GM21737 (cell line): ENCODE results near the gene HSD17B3.
"Not testable (repeated sequence)": the region's sequence is repeated elsewhere in the genome, so short reads cannot be mapped to it uniquely, and the experiment has no call there.

Experiments used
- ATAC-seq: cut with Tn5 transposase; IDR thresholded peaks from one replicate; pipeline ENCODE4 v1.9.1; 2021; ENCODE audit warnings: mild to moderate bottlenecking, moderate library complexity; ENCODE audit not compliant: unreplicated experiment

Gene HSD17B3

GRCh38 chr9:96236854-96237550 lies 65.0 kb downstream of the HSD17B3 start:
- ATAC-seq = no peak

- not testable (repeated sequence) for ATAC-seq
These were observed 65.6 kb downstream of the HSD17B3 start for GRCh38 chr9:96236337-96236736.

GRCh38 chr9:96232539-96233241 lies 69.3 kb downstream of the HSD17B3 start:
- no peak for ATAC-seq

- ATAC-seq = no peak
These were observed 69.8 kb downstream of the HSD17B3 start for GRCh38 chr9:96232164-96232538.

- no peak for ATAC-seq
These were observed 72.0 kb downstream of the HSD17B3 start for GRCh38 chr9:96230002-96230401.

GRCh38 chr9:96222132-96222531 lies 79.8 kb downstream of the HSD17B3 start:
- no peak for ATAC-seq

- ATAC-seq = no peak
These were observed 82.1 kb downstream of the HSD17B3 start for GRCh38 chr9:96219900-96220257.

- no peak for ATAC-seq
These were observed 82.7 kb downstream of the HSD17B3 start for GRCh38 chr9:96219026-96219899.

GRCh38 chr9:96217754-96218693 lies 84.0 kb downstream of the HSD17B3 start:
- peak; percentile 70 for ATAC-seq

- ATAC-seq = no peak
These were observed 84.7 kb downstream of the HSD17B3 start for GRCh38 chr9:96217294-96217707.

- ATAC-seq = no peak
These were observed 85.4 kb downstream of the HSD17B3 start for GRCh38 chr9:96216583-96216982.

- no peak for ATAC-seq
These were observed 86.1 kb downstream of the HSD17B3 start for GRCh38 chr9:96215841-96216240.

GRCh38 chr9:96214635-96215034 lies 87.3 kb downstream of the HSD17B3 start:
- no peak for ATAC-seq

- no peak for ATAC-seq
These were observed 92.3 kb downstream of the HSD17B3 start for GRCh38 chr9:96209407-96210271.

GRCh38 chr9:96206156-96206751 lies 95.7 kb downstream of the HSD17B3 start:
- no peak for ATAC-seq

GRCh38 chr9:96204853-96205252 lies 97.1 kb downstream of the HSD17B3 start:
- ATAC-seq = no peak

- ATAC-seq = no peak
These were observed 98.0 kb downstream of the HSD17B3 start for GRCh38 chr9:96203867-96204501.

- no peak for ATAC-seq
These were observed 98.8 kb downstream of the HSD17B3 start for GRCh38 chr9:96202971-96203780.
